Aorta (tissue), 5 donors: ENCODE results near the gene POLR2J2. TPM values are rescaled to one million over a fixed set of nuclear protein-coding genes. Genes with fewer than 3 reads are reported as not detected.
"Not testable (repeated sequence)": the region's sequence is repeated elsewhere in the genome, so short reads cannot be mapped to it uniquely, and the experiment has no call there.

Experiments used
- ATAC-seq: fragments of 200-7000 bp; cut with Tn5 transposase; one replicate; pipeline ENCODE4 v1.9.1; 2022; ENCODE audit warnings: moderate library complexity; ENCODE audit not compliant: low FRiP score
- DNase-seq, 2 donors: peaks; one replicate each; pipeline ENCODE4 v3.0.0-alpha.2; 2020
- H3K27ac ChIP-seq, 2 donors: one replicate each; pipeline ENCODE4 v1.5.1; 2013; ENCODE audit warnings: low read length in 2 of 2, mild to moderate bottlenecking in 2 of 2, moderate library complexity in 2 of 2, control low read depth in 1 of 2, inconsistent platforms in 1 of 2, low read depth in 1 of 2
- H3K27me3 ChIP-seq, 2 donors: one replicate each; pipeline ENCODE4 v1.6.1; 2013; ENCODE audit warnings: control low read depth in 1 of 2, low read length in 1 of 2, mild to moderate bottlenecking in 1 of 2, moderate library complexity in 1 of 2; ENCODE audit not compliant: insufficient read depth in 2 of 2, control insufficient read depth in 1 of 2
- H3K36me3 ChIP-seq, 2 donors: one replicate each; pipeline ENCODE4 v1.6.1; 2013; ENCODE audit warnings: control low read depth in 1 of 2, low read length in 1 of 2, mild to moderate bottlenecking in 1 of 2; ENCODE audit not compliant: insufficient read depth in 2 of 2, control insufficient read depth in 1 of 2
- H3K4me1 ChIP-seq, 2 donors: one replicate each; pipeline ENCODE4 v1.6.1; 2013; ENCODE audit warnings: low read length in 2 of 2, control low read depth in 1 of 2, mild to moderate bottlenecking in 1 of 2, moderate library complexity in 1 of 2; ENCODE audit not compliant: insufficient read depth in 2 of 2, control insufficient read depth in 1 of 2
- H3K4me3 ChIP-seq, 2 donors: one replicate each; pipeline ENCODE4 v1.5.1; 2013; ENCODE audit warnings: low read length in 2 of 2, control low read depth in 1 of 2, mild to moderate bottlenecking in 1 of 2
- H3K9me3 ChIP-seq: one replicate; pipeline ENCODE4 v1.6.1; 2013; ENCODE audit warnings: mild to moderate bottlenecking, low read length; ENCODE audit not compliant: control insufficient read depth
- whole genome bisulfite sequencing, 2 donors: extraction: QIAGEN DNeasy Blood & Tissue Kit; methylation state at CpG; one replicate each; pipeline ENCODE4 v1.1.7; 2013; 5-methylcytosine and 5-hydroxymethylcytosine counted together
- intact Hi-C, 2 donors: fragments of 100-400 bp; cut with DNase I; formaldehyde crosslinking; loops; one replicate each; pipeline versions ENCODE4 v1.14.2 to v1.15.0; 2022
- polyA plus RNA-seq, 2 donors: library from polyadenylated mRNA; stranded (reverse); fragments of 200-250 nt; gene quantifications; one replicate each; pipeline ENCODE4 v1.2.3, GENCODE V29; 2013
- total RNA-seq, 2 donors: library from RNA; stranded (reverse); fragmentation: NEBNext Ultra II Directional; extraction: Animal tissue kit (Norgen Biotek cat#: 25700); gene quantifications; one replicate each; pipeline ENCODE4 v1.2.1, GENCODE V29; 2021
- donor health status: healthy with polysubstance abuse.
- donor health status: Bipolar disorder and iron deficiency.
- donor health status: DM: no; HTN: no; CAD: no.
- donor health status: DM: no; HTN: no; CAD: no.
- donor health status: DM: yes; HTN: yes; CAD: no.

POLR2J2 gene
- total and polyA plus RNA-seq, 4 donors, result 4.4 to 22.1 (median 10.0) TPM; not detected in 1

- H3K27ac ChIP-seq, H3K4me1 ChIP-seq, H3K4me3 ChIP-seq, ATAC-seq, H3K36me3 ChIP-seq, DNase-seq, intact Hi-C loops, H3K9me3 ChIP-seq, H3K27me3 ChIP-seq: not testable (repeated sequence)
- WGBS, 2 donors, result no CpG with 5 or more reads among the region's 1 CpG
These were observed 28.1 kb downstream of the POLR2J2 start for GRCh38 chr7:102643404-102643803.

- H3K9me3 ChIP-seq, H3K27me3 ChIP-seq, H3K4me1 ChIP-seq, H3K27ac ChIP-seq, H3K36me3 ChIP-seq, intact Hi-C loops, DNase-seq, H3K4me3 ChIP-seq, ATAC-seq: not testable (repeated sequence)
- WGBS, 2 donors, result no CpG with 5 or more reads among the region's 9 CpGs
These were observed 28.8 kb downstream of the POLR2J2 start, which contains the start of gene UPK3BL1 for GRCh38 chr7:102642691-102643090. UPK3BL1 (minus strand) TSS chr7:102642791; CDS start chr7:102642741, 50 bp downstream.

GRCh38 chr7:102638848-102639247, 32.6 kb downstream of the POLR2J2 start:
- DNase-seq (peak; percentile 42 to 47), ATAC-seq (peak; percentile 3)
- H3K27ac ChIP-seq, H3K9me3 ChIP-seq, H3K4me3 ChIP-seq, H3K36me3 ChIP-seq, H3K27me3 ChIP-seq, H3K4me1 ChIP-seq, intact Hi-C loops: not testable (repeated sequence)
- 77 to 88% methylated on average over 7 to 8 of the region's 11 CpGs for WGBS, 2 donors

DNA sequence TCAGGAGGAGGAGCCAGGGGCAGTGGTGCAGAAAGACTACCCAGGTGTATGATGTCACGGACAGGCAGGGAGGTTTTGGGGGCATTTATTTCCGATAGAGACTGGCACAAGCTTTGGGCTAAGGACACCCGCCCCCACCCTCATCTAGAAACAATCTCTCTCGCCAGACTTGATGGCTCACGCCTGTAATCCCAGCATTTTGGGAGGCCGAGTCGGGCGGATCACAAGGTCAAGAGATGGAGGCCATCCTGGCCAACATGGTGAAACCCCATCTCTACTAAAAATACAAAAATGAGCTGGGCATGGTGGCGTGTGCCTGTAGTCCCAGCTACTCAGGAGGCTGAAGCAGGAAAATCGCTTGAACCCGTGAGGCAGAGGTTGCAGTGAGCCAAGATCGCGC, 34.5 kb downstream of the POLR2J2 start:
- H3K4me1 ChIP-seq, H3K4me3 ChIP-seq, H3K36me3 ChIP-seq, H3K9me3 ChIP-seq, ATAC-seq, intact Hi-C loops, H3K27ac ChIP-seq, H3K27me3 ChIP-seq: not testable (repeated sequence)
- DNase-seq, result peak in 1 of 2 donors; percentile 35
- WGBS, 2 donors, result 86 to 90% methylated on average over 8 to 9 of the region's 13 CpGs

DNA sequence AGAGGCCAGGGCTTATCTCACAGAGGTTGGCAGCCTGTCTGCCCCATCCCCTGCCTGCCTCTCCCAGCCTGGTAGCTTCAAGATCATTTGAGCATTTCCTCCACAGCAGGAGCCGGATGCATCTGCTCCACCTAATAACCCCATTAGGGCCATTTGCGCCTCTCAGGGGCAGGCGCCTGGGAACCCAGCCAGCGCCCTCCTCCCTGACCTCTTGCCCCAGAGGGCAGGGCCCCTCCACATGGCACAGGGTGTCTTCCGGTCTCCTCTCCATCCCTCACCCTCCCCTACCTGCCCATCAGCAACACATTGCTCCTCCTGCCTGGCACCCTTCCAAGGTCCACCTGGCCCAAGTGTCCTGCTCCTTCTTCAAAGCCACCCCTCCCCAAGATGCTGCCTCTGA, 36.1 kb downstream of the POLR2J2 start:
- H3K27ac ChIP-seq, H3K9me3 ChIP-seq, intact Hi-C loops, H3K4me3 ChIP-seq, H3K36me3 ChIP-seq, H3K27me3 ChIP-seq, DNase-seq, H3K4me1 ChIP-seq: not testable (repeated sequence)
- 86% methylated on average over 3 of the region's 5 CpGs; no CpG with 5 or more reads in 1 of the 2 donors for WGBS, 2 donors
- ATAC-seq, result peak; percentile 12

- DNase-seq, H3K27ac ChIP-seq, H3K27me3 ChIP-seq, H3K4me1 ChIP-seq, ATAC-seq, intact Hi-C loops, H3K9me3 ChIP-seq, H3K36me3 ChIP-seq, H3K4me3 ChIP-seq: not testable (repeated sequence)
- WGBS, 2 donors, result 85 to 88% methylated on average over 2 of the region's 6 CpGs
These were observed 37.2 kb downstream of the POLR2J2 start for GRCh38 chr7:102634299-102634698.

- DNase-seq, result peak in 1 of 2 donors; percentile 42
- H3K9me3 ChIP-seq, intact Hi-C loops, H3K36me3 ChIP-seq, ATAC-seq, H3K27me3 ChIP-seq, H3K4me3 ChIP-seq, H3K4me1 ChIP-seq, H3K27ac ChIP-seq: not testable (repeated sequence)
- WGBS, 2 donors, result 61 to 72% methylated on average over 5 of the region's 9 CpGs
These were observed 40.8 kb downstream of the POLR2J2 start for GRCh38 chr7:102630622-102631021.

DNA sequence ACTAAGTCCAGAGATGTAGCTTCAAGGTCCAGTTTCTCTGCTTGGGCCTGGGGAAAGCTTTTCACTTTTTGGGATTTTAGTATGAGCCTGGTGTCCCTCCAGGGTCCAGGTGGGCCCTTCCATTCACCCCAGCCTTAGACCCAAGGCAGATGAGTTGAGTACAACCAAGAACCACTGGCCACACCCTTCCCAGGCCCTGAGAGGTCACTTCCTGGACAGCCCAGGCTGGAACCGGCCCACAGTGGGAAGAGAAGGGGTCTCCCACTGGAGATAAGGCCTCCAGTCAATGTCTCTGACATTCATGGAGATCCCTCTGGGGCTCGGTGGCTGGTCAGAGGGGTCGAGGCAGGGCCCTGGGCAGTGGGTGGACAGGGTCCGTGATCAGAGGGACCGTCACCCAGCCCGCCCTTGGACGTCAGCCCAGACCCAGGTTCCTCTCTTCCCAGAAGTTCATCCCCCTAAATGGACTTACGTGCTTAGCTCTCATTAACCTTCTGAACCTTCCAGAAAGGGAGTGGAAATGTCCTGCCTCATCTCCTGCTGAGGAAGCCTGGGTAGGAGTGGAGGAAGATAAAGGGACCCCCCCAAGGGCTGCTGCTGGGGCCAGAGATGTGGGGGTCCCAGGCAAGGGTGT, 44.1 kb downstream of the POLR2J2 start:
- intact Hi-C loops, DNase-seq, H3K4me1 ChIP-seq, H3K36me3 ChIP-seq, H3K9me3 ChIP-seq, H3K27ac ChIP-seq, H3K4me3 ChIP-seq, H3K27me3 ChIP-seq: not testable (repeated sequence)
- WGBS, 2 donors, result no CpG with 5 or more reads among the region's 8 CpGs
- peak; percentile 8 for ATAC-seq

GRCh38 chr7:102618122-102618521, 53.3 kb downstream of the POLR2J2 start:
- H3K4me3 ChIP-seq, H3K9me3 ChIP-seq, ATAC-seq, H3K27ac ChIP-seq, H3K36me3 ChIP-seq, intact Hi-C loops, H3K27me3 ChIP-seq, H3K4me1 ChIP-seq: not testable (repeated sequence)
- peak in 1 of 2 donors; percentile 15 for DNase-seq
- WGBS, 2 donors, result 85% methylated on average over 3 to 5 of the region's 8 CpGs
